GM18951 (cell line): Measurements from ENCODE around the gene PCK2.

Experiments used
- POLR2A ChIP-seq: IDR thresholded peaks from 4 replicates; pipeline ENCODE4 v1.6.1; 2011; ENCODE audit warnings: mild to moderate bottlenecking; ENCODE audit not compliant: insufficient read length, insufficient read depth; ENCODE audit errors: extremely low read depth
- in situ Hi-C: fragments of 300-500 bp; cut with MboI; formaldehyde crosslinking; loops from one replicate; pipeline ENCODE4 v1.12.0; 2022; ENCODE audit warnings: low sequenced_read_pairs, mixed read lengths, inconsistent platforms; ENCODE audit not compliant: unreplicated experiment

PCK2 gene

DNA sequence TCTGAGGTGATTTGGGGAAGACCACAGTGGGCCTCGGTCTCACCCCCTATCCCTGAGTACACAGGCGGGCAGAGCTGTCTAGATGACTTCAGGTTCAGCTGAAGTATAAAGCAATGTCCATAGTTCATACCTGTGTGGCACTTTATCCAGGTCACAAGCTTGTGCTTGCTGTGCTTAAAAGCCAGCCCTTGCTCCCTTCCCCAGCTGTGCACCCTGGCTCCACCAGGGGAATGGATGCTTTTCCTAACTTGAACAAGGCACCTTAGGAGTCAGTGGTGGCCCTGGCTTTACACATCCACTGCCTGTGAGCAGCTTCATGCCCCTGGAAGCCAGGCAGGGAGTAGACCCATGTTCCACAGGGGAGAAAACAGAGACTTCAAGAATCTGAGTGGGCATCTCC lies 36.8 kb upstream of the PCK2 start:
- no peak for TF ChIP-seq POLR2A

DNA sequence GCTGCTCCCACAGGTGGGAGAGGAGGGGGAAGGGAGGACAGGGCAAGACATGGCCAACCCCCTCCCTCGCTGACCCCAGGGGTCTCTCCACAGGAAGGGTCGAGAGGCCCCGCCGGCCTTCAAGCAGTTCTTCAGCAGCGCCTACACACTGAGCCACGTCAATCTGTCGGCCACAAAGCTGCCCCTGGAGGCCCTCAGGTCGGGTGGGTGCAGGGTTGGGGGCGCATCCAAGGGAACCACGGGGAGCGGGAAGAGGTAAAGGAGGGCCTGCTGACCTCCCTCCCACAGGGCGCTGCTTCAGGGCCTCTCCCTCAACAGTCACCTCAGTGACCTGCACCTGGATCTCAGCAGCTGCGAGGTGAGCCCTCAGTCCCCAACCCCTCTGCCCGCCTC lies 36.2 kb upstream of the PCK2 start:
- no peak for TF ChIP-seq POLR2A
- in situ Hi-C loops: no loop called here

More for the DNA sequence above, 36.8 kb upstream of the PCK2 start:
- in situ Hi-C loops: no loop called here

DNA sequence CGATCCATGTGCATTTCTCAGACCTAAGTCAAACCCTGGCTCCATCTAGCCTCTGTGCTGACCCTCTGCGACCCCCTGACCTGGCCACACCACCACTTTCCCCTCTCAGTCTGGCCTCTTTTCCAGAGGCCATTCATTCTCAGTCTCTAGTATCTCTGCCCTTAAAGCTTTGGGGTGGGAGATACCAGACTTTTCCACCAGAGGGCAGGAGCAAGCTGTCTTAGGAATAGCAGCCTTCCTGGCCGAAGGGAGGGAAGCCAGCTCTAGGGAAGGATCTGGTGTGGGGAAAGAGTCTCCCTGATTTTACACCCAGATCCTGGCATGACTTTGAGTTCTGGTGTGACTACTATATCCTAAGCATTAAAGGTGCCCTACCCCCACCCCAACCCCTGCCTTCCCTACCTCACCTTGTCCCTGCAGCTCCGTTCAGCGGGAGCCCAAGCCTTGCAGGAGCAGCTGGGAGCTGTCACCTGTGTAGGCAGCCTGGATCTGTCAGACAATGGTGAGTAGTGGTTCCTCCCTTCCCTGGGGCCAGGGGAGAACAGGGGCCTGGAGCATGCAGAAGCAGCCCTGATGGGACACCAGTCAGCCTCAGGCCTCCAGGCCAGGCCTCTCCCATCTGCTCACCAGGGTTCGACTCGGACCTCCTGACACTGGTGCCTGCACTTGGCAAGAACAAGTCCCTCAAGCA lies 35.7 kb upstream of the PCK2 start:
- in situ Hi-C loops: no loop called here
- no peak for TF ChIP-seq POLR2A

DNA sequence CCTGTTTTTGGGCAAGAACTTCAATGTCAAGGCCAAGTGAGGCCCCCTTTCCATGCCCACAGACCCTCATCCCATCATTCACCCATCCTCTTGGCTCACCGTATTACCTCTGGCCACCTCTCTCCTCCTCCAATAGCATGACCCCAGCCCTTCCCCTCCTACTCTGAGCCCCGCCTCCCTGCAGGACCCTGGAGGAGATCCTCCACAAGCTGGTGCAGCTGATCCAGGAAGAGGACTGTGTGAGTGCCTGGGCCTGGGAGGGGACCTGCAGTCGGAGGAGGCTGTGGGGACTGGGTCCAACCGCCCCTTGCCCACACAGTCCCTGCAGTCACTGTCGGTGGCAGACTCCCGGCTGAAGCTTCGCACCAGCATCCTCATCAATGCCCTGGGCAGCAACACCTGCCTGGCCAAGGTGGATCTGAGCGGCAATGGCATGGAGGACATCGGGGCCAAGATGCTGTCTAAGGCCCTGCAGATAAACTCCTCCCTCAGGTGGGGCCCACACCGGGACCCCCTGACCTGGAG lies 35.1 kb upstream of the PCK2 start:
- TF ChIP-seq POLR2A: no peak
- in situ Hi-C loops: no loop called here

DNA sequence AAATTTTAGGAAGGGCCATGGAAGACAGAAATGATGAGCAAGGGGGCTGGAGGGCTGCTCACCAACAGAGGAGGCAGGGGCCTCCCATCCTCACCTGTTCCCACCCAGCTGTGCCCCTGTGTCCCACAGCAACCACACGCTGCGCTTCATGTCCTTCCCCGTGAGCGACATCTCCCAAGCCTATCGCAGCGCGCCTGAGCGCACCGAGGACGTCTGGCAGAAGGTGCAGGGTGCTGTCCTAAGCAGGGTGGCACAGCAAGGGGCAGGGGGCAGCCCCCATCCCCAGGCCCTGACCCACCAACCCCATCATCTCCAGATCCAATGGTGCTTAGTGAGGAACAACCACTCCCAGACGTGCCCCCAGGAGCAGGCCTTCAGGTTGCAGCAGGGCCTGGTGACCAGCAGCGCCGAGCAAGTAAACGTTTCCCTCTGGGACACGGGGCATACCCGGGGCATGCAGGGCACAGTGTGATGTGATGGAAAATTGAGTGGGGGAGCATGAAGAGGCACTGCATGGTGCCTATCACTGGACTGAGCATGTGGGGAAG lies 34.2 kb upstream of the PCK2 start:
- no peak for TF ChIP-seq POLR2A
- in situ Hi-C loops: no loop called here

DNA sequence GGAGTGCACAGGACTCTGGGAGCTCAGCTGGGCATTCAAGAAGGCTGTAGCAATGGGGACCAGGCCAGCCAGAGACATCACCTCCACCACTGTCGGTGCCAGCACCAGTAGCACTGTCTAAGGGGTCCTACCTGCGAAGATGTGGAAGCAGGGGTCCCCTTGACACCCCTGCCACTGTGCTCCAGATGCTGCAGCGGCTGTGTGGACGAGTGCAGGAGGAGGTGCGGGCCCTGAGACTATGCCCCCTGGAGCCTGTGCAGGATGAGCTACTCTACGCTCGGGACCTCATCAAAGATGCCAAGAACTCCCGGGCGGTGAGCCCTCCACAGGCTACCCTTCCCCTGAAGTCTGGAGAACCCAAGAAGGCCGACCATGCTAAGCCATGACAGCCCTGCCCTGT lies 33.7 kb upstream of the PCK2 start:
- in situ Hi-C loops: no loop called here
- TF ChIP-seq POLR2A: no peak

DNA sequence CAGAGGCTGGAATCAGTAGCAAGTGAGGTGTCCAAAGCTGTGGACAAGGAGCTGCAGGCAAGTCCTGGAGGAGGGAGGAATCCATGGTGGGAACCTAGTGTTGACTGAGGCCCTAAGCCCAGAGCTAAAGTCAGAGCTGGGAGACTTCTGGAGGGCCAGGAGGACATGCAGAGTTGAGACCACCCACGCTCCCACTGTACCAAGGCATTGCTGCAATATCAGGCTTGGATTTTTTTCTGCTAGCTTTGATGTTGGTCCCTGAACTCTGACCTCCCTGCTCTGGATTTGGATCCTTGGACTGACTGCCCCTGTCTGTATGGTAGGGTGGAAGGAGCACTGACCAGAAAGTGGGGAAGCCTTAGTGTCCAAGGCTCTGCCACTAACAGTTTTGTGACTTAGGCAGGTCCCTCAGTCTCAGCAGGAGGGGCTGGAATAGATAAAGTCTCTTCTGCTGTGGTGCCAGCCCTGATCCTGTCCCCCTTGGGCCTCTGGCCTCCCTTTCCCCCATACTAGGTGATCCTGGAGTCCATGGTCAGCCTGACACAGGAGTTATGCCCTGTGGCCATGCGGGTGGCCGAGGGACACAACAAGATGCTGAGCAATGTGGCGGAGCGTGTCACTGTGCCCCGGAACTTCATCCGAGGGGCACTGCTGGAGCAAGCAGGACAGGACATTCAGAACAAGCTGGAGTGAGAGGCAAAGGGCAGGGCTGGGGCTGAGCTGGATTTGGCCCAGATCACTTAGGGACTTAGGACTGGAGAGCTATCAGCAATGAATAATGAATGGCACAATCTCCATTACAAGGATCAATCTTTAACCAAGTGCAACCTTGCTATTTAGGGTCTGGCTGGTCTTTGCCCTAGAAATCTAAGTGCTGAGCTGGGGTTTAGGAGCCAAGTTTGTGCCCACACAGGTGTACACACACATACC lies 32.9 kb upstream of the PCK2 start:
- in situ Hi-C loops: no loop called here
- TF ChIP-seq POLR2A: no peak

DNA sequence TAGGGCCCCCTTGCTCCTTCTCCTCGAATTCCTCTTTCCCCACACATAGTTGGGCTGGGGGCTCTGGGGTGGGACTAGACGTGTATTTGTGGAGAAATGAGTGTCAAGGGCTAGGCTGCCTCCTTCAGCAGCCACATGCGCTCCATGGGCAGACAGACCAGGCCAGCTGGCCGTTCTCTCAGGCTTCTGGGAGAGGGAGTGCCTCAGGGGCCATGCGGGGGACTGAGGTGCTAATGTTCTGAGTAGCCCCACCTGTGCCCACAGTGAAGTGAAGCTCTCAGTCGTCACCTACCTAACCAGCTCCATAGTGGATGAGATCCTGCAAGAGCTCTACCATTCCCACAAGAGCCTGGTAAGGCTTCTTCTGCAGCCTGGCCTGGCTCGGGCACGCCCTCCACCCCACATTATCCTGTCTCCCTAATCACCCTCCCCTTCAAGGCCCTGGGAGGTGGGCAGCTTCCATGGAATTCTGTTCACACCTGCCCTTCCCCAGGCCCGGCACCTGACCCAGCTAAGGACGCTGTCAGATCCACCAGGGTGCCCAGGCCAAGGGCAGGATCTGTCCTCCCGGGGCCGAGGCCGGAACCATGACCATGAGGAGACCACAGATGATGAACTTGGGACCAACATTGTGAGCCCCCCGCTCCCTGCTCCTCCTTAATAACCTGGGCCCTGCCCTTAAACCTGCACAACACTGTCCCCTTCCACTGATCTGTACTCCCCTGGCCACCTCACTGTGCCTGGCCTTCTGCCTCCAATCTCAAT lies 31.7 kb upstream of the PCK2 start:
- no peak for TF ChIP-seq POLR2A
- in situ Hi-C loops: no loop called here

DNA sequence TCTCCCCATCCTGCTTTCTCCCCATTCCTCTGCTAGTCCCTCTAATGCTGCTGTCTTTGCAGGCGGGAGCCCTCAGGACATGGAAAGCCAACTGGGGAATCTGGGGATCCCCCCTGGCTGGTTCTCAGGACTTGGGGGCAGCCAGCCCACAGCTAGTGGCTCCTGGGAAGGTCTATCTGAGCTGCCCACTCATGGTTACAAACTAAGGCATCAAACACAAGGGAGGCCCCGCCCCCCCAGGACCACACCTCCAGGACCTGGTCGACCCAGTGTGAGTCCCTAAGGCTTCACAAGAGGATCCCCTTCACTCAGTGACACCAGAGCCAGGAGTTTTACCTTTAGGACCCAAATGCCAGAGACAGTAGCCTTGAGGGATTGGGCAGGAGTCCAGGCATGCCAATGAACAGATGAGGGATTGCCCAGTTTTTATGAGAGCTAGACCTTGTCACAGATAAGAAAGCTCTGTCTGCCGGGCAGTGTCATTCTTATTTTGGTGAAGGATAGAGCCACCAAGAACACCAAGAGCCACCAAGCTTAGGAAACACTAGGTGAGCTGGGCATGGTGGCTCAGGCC lies 30.8 kb upstream of the PCK2 start:
- in situ Hi-C loops: no loop called here
- TF ChIP-seq POLR2A: no peak

DNA sequence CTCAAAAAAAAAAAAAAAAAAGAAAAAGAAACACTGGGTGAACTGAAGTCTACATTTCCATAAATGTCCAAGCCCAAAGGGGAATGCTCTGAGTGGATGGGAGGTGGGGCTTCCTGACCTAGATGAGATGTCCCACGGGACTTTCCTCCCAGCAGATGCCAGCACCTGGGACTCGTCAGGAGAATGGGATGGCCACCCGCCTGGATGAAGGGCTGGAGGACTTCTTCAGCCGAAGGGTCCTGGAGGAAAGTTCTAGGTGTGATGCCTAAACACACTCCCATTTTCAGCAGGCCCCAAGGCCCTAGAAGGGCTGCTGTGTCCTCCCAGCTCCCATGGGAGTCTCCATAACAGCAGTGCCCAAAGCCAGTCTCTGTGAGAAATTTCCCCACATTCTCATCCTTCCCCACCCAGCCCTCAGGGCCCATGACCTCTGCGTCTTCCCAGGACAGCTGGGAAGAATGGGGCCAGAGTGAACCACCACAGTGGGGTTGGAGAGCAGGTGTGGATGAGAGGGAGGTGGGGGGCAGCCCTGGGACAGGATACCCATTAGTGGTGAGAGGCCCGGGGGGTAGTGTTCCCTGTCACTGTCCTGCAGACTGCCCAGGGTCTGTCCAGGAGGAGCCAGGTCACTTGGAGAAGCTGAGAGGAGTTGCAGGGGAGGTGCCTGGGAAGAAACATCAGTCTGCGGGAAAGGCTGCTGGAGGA lies 29.9 kb upstream of the PCK2 start:
- in situ Hi-C loops: no loop called here
- TF ChIP-seq POLR2A: no peak

DNA sequence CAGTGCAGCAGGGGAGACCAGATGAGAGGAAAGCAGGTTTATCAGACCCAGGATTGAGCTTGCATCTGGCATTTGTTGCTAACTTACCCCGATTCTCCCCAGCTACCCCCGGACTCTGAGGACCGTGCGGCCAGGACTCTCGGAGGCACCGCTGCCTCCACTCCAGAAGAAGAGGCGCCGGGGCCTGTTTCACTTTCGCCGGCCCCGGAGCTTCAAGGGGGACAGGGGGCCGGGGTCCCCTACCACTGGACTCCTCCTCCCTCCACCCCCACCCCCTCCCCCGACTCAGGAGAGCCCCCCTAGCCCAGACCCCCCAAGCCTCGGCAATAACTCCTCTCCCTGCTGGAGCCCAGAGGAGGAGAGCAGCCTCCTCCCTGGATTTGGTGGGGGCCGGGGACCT lies 29.3 kb upstream of the PCK2 start:
- no peak for TF ChIP-seq POLR2A
- in situ Hi-C loops: no loop called here

DNA sequence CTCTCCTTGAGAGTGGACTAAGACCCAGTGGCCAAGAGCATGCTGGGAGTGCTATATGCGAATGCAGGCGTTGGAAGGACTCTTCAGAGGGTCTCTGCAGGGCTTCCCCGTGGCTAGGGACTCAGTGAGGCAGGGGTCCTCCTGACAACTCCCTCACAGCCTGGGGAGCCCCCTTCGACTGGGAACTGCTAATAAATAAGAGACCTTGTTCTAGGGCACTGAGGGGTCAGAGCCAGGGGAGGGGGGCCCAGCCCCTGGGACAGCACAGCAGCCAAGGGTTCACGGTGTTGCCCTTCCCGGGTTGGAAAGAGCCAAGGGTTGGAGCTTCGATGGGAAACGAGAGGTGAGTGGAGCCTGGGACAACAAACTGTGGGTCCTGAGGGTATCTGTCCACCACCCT lies 28.7 kb upstream of the PCK2 start:
- TF ChIP-seq POLR2A: no peak
- in situ Hi-C loops: no loop called here
